Mesenchymal stem cell (in vitro differentiated cells and primary cell): ENCODE data around the gene PTPN1.

ENCODE experiments used
- DNase-seq: peaks from one replicate; pipeline ENCODE4 v3.0.0-alpha.2; 2013
- H2AFZ ChIP-seq: one replicate; pipeline ENCODE4 v1.6.1; 2013; ENCODE audit warnings: low read depth, mild to moderate bottlenecking, control low read depth, inconsistent platforms, low read length, moderate library complexity
- H2AK5ac ChIP-seq: 2 replicates; pipeline ENCODE4 v1.6.1; 2013; ENCODE audit warnings: low read length, moderate library complexity, mild to moderate bottlenecking, inconsistent platforms; ENCODE audit not compliant: severe bottlenecking
- H2BK120ac ChIP-seq: one replicate; pipeline ENCODE4 v1.6.1; 2013; ENCODE audit warnings: low read depth, mild to moderate bottlenecking, inconsistent platforms, low read length, moderate library complexity
- H2BK12ac ChIP-seq, 2 experiments: one replicate each; pipeline ENCODE4 v1.6.1; 2013; ENCODE audit warnings: inconsistent platforms in 2 of 2, low read length in 2 of 2, mild to moderate bottlenecking in 2 of 2, moderate library complexity in 2 of 2, control low read depth in 1 of 2
- H2BK15ac ChIP-seq: one replicate; pipeline ENCODE4 v1.6.1; 2013; ENCODE audit warnings: mild to moderate bottlenecking, low read depth, inconsistent platforms; ENCODE audit not compliant: poor library complexity, severe bottlenecking
- H2BK5ac ChIP-seq: 2 replicates; pipeline ENCODE4 v1.6.1; 2013; ENCODE audit warnings: low read depth, mild to moderate bottlenecking, low read length, control low read depth, inconsistent platforms; ENCODE audit not compliant: poor library complexity, severe bottlenecking
- H3K14ac ChIP-seq, 2 experiments: one replicate each; pipeline ENCODE4 v1.6.1; 2013; ENCODE audit warnings: inconsistent platforms in 2 of 2, low read length in 2 of 2, control low read depth in 1 of 2, mild to moderate bottlenecking in 1 of 2, moderate library complexity in 1 of 2
- H3K18ac ChIP-seq, 2 experiments: one replicate each; pipeline ENCODE4 v1.6.1; 2013; ENCODE audit warnings: inconsistent platforms in 2 of 2, low read length in 2 of 2, control low read depth in 1 of 2, low read depth in 1 of 2, mild to moderate bottlenecking in 1 of 2
- H3K23ac ChIP-seq, 2 experiments: one replicate each; pipeline ENCODE4 v1.6.1; 2013; ENCODE audit warnings: inconsistent platforms in 2 of 2, low read length in 2 of 2, mild to moderate bottlenecking in 2 of 2, moderate library complexity in 2 of 2, control low read depth in 1 of 2
- H3K27ac ChIP-seq: 2 replicates; pipeline ENCODE4 v1.5.1; 2013; ENCODE audit warnings: mild to moderate bottlenecking, moderate library complexity, low read length, control low read depth, inconsistent platforms; ENCODE audit not compliant: poor library complexity, severe bottlenecking
- H3K27me3 ChIP-seq, 2 experiments: 2 replicates each; pipeline versions ENCODE4 v1.6.1 to v1.7.0; 2013; ENCODE audit warnings: low read length in 2 of 2, mild to moderate bottlenecking in 2 of 2, moderate library complexity in 2 of 2, control low read depth in 1 of 2, inconsistent platforms in 1 of 2; ENCODE audit not compliant: control insufficient read depth in 1 of 2, insufficient read depth in 1 of 2
- H3K36me3 ChIP-seq, 2 experiments: 2 replicates each; pipeline versions ENCODE4 v1.6.1 to v1.7.0; 2013; ENCODE audit warnings: low read length in 2 of 2, control low read depth in 1 of 2, inconsistent platforms in 1 of 2, low read depth in 1 of 2, mild to moderate bottlenecking in 1 of 2; ENCODE audit not compliant: insufficient read depth in 2 of 2, control insufficient read depth in 1 of 2
- H3K4ac ChIP-seq, 2 experiments: one replicate each; pipeline ENCODE4 v1.6.1; 2013; ENCODE audit warnings: inconsistent platforms in 2 of 2, low read length in 2 of 2, mild to moderate bottlenecking in 2 of 2, moderate library complexity in 2 of 2, control low read depth in 1 of 2, low read depth in 1 of 2
- H3K4me1 ChIP-seq: 2 replicates; pipeline ENCODE4 v1.6.1; 2013; ENCODE audit warnings: low read depth, low read length, control low read depth; ENCODE audit not compliant: control insufficient read depth, insufficient read depth
- H3K4me2 ChIP-seq: 2 replicates; pipeline ENCODE4 v1.6.1; 2013; ENCODE audit warnings: low read length, mild to moderate bottlenecking, inconsistent platforms; ENCODE audit not compliant: poor library complexity, severe bottlenecking
- H3K4me3 ChIP-seq, 2 experiments: 2 replicates each; pipeline versions ENCODE4 v1.5.1 to v1.7.0; 2013; ENCODE audit warnings: low read length in 2 of 2, mild to moderate bottlenecking in 2 of 2, control low read depth in 1 of 2, low read depth in 1 of 2; ENCODE audit not compliant: insufficient read depth in 1 of 2
- H3K79me1 ChIP-seq: replicated peaks from 2 replicates; pipeline ENCODE4 v1.6.1; 2013; ENCODE audit warnings: mild to moderate bottlenecking, control low read depth, low read length, inconsistent platforms; ENCODE audit not compliant: poor library complexity, severe bottlenecking
- H3K9ac ChIP-seq: 2 replicates; pipeline ENCODE4 v1.7.0; 2013; ENCODE audit warnings: mild to moderate bottlenecking, low read length, moderate library complexity
- H3K9me3 ChIP-seq: 2 replicates; pipeline ENCODE4 v1.7.0; 2013; ENCODE audit warnings: mild to moderate bottlenecking, low read length; ENCODE audit not compliant: control insufficient read depth
- H4K8ac ChIP-seq: one replicate; pipeline ENCODE4 v1.6.1; 2013; ENCODE audit warnings: inconsistent platforms, mild to moderate bottlenecking, low read length, moderate library complexity
- H4K91ac ChIP-seq: one replicate; pipeline ENCODE4 v1.6.1; 2013; ENCODE audit warnings: mild to moderate bottlenecking, low read length, inconsistent platforms
- WGBS: methylation state at CpG from one replicate; pipeline ENCODE4 v1.1.7; 2013; ENCODE audit warnings: mixed read lengths; 5-methylcytosine and 5-hydroxymethylcytosine counted together

PTPN1 gene

DNA sequence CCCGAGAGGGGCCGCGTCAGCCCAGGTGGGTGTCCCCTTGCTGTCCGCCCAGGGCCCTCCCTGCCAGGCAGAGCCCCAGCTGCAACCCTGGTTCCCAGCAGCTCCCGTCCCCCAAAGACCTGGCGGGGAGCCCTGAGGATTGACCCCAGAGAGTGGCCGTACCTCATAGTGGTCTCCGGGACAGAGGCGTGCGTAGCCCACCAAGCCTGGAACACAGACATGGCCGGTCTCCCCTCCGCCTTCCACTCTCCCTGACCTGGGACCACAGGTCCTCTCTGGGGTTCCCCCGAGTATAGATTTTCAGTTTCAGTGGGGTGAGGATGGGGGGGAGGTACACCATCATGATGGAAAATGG, 98.5 kb downstream of the PTPN1 start:
- WGBS = 97% methylated on average over 13 of the region's 13 CpGs
- Histone ChIP-seq H2BK5ac (no peak overlapping the region), H4K8ac (no peak overlapping the region)

GRCh38 chr20:50609438-50609989, 99.3 kb downstream of the PTPN1 start:
- Histone ChIP-seq H3K23ac (no peak overlapping the region), H3K18ac (no peak overlapping the region), H3K4me3 (no peak overlapping the region), H2BK15ac (peak overlapping the region; percentile 26), H3K27ac (no peak overlapping the region), H4K8ac (no peak overlapping the region), H3K4me2 (no peak overlapping the region), H3K27me3 (no peaks in the 10 kb centered on the region), H2AFZ (no peak overlapping the region), H2BK120ac (no peak overlapping the region), H3K79me1 (no peaks in the 10 kb centered on the region), H4K91ac (no peak overlapping the region), H3K14ac (no peak overlapping the region), H3K9me3 (no peaks in the 10 kb centered on the region), H3K4ac (no peak overlapping the region), H2BK12ac (no peak overlapping the region), H2BK5ac (no peak overlapping the region), H3K36me3 (peaks cover 59 to 88% of the 10 kb centered on the region in 2 experiments), H2AK5ac (no peak overlapping the region), H3K4me1 (peaks cover 6% of the 10 kb centered on the region), H3K9ac (no peak overlapping the region)
- no peak for DNase-seq
- 94% methylated on average over 28 of the region's 28 CpGs for WGBS

More for the DNA sequence above, 98.5 kb downstream of the PTPN1 start:
- H3K9me3 ChIP-seq = no peaks in the 10 kb centered on the region
- H3K9ac ChIP-seq = no peak overlapping the region
- H3K27ac ChIP-seq = no peak overlapping the region
- H3K4me1 ChIP-seq = peaks cover 6% of the 10 kb centered on the region
- H2BK120ac ChIP-seq = no peak overlapping the region
- H2BK15ac ChIP-seq = no peak overlapping the region
- H3K79me1 ChIP-seq = no peaks in the 10 kb centered on the region
- H2AK5ac ChIP-seq = no peak overlapping the region
- H3K23ac ChIP-seq = no peak overlapping the region
- no peak overlapping the region for H3K4me3 ChIP-seq
- no peaks in the 10 kb centered on the region for H3K27me3 ChIP-seq
- no peak overlapping the region for H2AFZ ChIP-seq
- H3K18ac ChIP-seq = no peak overlapping the region
- H3K4ac ChIP-seq = no peak overlapping the region
- DNase-seq = no peak
- H3K36me3 ChIP-seq = peaks cover 57 to 87% of the 10 kb centered on the region in 2 experiments
- H3K14ac ChIP-seq = no peak overlapping the region
- H2BK12ac ChIP-seq = no peak overlapping the region
- H3K4me2 ChIP-seq = no peak overlapping the region
- no peak overlapping the region for H4K91ac ChIP-seq

- H3K14ac ChIP-seq = no peak overlapping the region
- H3K27me3 ChIP-seq = no peaks in the 10 kb centered on the region
- no peak overlapping the region for H3K4me2 ChIP-seq
- DNase-seq = no peak
- H3K9me3 ChIP-seq = no peaks in the 10 kb centered on the region
- no peak overlapping the region for H3K27ac ChIP-seq
- H3K18ac ChIP-seq = no peak overlapping the region
- H4K8ac ChIP-seq = no peak overlapping the region
- 74% methylated on average over 4 of the region's 4 CpGs for WGBS
- no peaks in the 10 kb centered on the region for H3K79me1 ChIP-seq
- H2BK12ac ChIP-seq = no peak overlapping the region
- no peak overlapping the region for H3K23ac ChIP-seq
- no peak overlapping the region for H2AK5ac ChIP-seq
- no peak overlapping the region for H2BK120ac ChIP-seq
- H2BK5ac ChIP-seq = no peak overlapping the region
- no peak overlapping the region for H3K9ac ChIP-seq
- no peak overlapping the region for H2BK15ac ChIP-seq
- no peak overlapping the region for H2AFZ ChIP-seq
- H3K4me1 ChIP-seq = peaks cover 4% of the 10 kb centered on the region
- no peak overlapping the region for H3K4me3 ChIP-seq
- H3K4ac ChIP-seq = no peak overlapping the region
- H3K36me3 ChIP-seq = peaks cover 62 to 87% of the 10 kb centered on the region in 2 experiments
- no peak overlapping the region for H4K91ac ChIP-seq
These were observed 100.1 kb downstream of the PTPN1 start for GRCh38 chr20:50610212-50610718.

DNA sequence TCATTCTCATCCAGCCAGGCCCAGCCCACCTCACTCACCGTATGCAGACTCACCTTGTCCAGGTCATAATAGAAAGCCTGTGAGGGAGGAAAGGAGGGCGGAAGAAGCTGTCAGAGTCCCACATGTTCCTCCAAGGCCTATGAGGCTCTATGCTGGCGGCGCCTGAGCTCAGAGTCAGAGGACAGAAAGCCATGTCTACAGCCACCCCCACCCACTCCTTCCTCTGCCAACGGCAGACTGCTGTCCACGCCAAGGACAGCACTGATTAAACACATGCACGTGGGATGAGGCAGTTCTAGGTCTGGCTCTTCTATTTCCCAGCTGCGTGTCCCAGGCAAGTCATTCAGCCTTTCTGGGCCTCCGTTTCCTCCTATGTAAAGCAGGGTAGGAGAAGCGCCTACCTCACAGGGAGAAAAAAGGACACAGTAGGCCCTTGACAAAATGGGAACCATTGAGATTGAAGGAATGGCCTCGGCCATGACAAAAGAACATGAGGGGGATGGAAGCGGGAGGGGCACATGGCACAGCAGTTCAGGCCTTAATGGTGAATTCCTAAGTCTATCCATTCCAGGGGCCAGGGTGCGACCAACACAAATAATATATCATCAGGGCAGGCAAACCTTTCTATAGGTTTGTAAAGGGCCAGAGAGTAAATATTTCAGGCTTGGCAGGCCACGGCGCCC, 101.1 kb downstream of the PTPN1 start:
- no peak overlapping the region for H2BK120ac ChIP-seq
- H3K4me3 ChIP-seq = no peak overlapping the region
- WGBS = 87% methylated on average over 14 of the region's 15 CpGs
- H3K4me1 ChIP-seq = peaks cover 2% of the 10 kb centered on the region
- no peaks in the 10 kb centered on the region for H3K27me3 ChIP-seq
- no peak overlapping the region for H2AFZ ChIP-seq
- no peak overlapping the region for H4K91ac ChIP-seq
- H4K8ac ChIP-seq = peak overlapping the region; percentile 19
- no peak overlapping the region for H2AK5ac ChIP-seq
- H2BK15ac ChIP-seq = no peak overlapping the region
- H2BK5ac ChIP-seq = no peak overlapping the region
- no peaks in the 10 kb centered on the region for H3K9me3 ChIP-seq
- peak overlapping the region in 1 of 2 experiments; percentile 37 for H3K23ac ChIP-seq
- peak overlapping the region in 1 of 2 experiments; percentile 29 for H2BK12ac ChIP-seq
- H3K79me1 ChIP-seq = no peaks in the 10 kb centered on the region
- no peak overlapping the region for H3K27ac ChIP-seq
- peak overlapping the region in 1 of 2 experiments; percentile 33 for H3K18ac ChIP-seq
- H3K36me3 ChIP-seq = peaks cover 72 to 89% of the 10 kb centered on the region in 2 experiments
- no peak overlapping the region for H3K4me2 ChIP-seq
- no peak for DNase-seq
- peak overlapping the region; percentile 59 for H3K9ac ChIP-seq
- H3K14ac ChIP-seq = no peak overlapping the region
- H3K4ac ChIP-seq = no peak overlapping the region
